ENCODE results near the gene RNF207.

Gene RNF207

DNA sequence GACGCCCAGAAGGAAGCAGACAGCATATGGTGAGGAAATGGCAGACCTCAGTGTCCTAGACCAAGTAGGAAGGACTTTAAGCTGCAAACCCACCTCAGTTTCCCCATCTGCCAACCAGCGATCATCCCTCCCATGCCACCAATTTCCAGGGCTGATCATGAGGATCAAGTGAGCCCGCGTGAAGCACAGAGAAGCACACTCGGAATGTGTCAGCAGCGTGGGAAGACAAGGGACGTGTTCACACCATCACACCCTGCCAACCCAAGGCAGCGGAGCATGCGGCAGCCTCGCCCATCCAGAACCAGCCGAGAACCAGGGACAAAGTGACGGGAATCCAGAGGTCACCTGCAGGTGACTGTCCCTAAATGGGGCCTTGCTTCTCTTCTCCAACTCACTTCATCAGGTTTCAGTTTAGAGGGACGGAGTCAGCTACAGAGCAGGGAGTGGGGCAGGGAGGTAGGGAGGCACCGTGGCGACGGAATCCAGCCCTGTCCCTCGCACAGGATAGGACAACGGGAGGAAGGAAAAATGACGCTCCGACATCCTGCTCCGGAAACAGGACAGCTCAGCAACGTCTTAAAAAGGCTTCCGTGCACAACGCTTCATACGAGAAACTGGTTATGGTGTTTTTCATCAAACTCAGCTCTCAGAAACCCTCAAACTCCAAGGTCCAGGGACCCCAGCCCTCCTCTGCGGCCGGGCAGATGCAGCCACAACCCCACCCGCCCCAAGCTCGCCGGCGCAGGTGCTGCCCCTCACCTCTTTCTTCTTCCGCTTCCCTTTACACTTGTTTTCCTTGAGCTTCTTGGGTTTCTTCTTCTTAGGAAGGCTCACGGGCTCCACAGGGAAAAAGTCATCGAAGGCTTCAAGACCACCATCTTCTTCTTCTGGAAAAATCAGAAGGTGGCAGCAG, 38.3 kb upstream of the RNF207 start:
- TF ChIP-seq GATA3 (IDR thresholded peaks at IDR 0.05; ENCODE audit: low read depth, low read length) (no peak), GATA2 (IDR thresholded peaks at IDR 0.05; ENCODE audit: low read depth, low read length) (no peak)

DNA sequence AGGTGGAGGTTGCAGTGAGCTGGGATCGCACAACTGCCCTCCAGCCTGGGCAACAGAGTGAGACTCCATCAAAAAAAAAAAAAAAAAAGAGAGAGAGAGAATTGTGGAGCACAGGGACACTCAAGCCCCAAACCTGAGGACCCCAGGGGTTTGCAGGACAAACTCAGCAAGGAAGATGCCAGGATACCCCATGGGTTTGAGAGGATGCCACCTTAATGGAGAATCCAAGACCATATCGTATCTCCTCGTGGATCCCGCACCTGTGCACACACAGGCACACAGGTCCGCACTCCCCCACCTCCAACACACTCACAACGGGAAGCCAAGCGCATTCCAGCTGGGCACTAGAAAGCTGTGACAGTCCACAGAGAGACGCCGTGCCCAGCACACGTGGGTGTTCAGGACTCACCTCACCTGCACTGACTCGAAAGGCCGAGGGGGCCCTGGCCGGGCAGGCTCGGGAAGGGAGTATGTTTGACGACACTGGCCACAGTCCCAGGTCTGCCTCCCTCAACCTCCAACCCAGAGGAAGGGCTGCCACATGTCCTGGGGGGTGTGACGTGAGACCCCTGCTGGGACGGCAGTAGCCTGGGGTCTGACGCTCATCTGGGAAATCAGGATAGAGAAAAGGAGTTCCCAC, 36.9 kb upstream of the RNF207 start:
- TF ChIP-seq GATA2 (IDR thresholded peaks at IDR 0.05; ENCODE audit: low read depth, low read length), result no peak
- TF ChIP-seq GATA3 (IDR thresholded peaks at IDR 0.05; ENCODE audit: low read depth, low read length), result no peak

DNA sequence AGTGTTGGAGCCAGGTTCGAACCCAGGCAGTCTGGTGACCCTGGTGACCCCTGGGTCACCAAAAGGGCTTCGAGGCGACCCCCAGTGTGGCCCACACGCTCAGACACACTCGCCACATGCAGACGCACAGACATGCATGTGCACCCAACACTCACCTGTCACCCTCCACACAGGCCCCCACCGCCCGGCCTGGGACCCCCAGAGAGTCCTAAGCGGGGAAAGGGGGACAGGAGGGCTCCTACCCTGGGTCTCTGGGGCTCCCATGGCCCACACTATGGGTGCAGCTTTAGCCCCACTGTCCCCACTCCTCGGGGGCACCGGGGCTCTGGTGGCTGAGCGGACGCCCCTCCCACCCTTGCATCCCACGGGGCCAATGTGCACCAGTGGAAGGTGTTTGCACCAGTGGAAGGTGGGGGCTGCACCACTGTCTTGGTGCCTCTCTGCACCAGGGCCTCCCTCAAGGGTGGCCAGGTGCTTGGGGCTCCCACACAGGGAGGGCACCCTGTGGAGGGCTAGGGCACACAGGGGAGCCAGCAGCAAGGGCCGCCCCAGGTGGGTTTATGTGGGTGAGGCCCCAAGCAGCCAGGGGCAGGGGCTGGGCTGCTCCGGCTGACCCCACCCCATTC, 35.7 kb upstream of the RNF207 start:
- TF ChIP-seq GATA3 (IDR thresholded peaks at IDR 0.05; ENCODE audit: low read depth, low read length) (no peak), GATA2 (IDR thresholded peaks at IDR 0.05; ENCODE audit: low read depth, low read length) (no peak)

DNA sequence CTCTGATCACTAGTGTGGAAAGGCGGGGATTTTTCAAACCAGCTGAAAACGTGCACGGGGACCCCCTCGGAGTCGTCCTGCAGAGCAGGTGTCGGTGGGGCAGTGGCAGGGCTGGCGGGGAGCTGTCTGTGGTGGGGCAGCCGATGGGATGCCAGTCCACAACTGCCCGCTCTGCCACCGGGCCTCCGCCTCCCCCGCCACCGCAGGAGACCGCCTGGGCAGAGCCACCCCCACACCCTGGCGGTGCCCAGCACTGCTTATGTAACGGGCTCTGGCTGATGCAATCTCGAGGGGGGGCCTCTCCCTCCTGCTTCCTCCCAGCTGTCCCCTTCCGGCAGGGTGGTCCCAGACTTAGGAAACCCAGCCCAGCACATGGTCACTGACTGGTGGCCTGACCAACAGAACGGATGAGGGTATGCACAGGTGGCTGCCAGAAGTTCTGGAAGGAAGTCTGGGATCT, 35.1 kb upstream of the RNF207 start:
- TF ChIP-seq GATA2 (IDR thresholded peaks at IDR 0.05; ENCODE audit: low read depth, low read length), result no peak
- no peak for TF ChIP-seq GATA3 (IDR thresholded peaks at IDR 0.05; ENCODE audit: low read depth, low read length)

DNA sequence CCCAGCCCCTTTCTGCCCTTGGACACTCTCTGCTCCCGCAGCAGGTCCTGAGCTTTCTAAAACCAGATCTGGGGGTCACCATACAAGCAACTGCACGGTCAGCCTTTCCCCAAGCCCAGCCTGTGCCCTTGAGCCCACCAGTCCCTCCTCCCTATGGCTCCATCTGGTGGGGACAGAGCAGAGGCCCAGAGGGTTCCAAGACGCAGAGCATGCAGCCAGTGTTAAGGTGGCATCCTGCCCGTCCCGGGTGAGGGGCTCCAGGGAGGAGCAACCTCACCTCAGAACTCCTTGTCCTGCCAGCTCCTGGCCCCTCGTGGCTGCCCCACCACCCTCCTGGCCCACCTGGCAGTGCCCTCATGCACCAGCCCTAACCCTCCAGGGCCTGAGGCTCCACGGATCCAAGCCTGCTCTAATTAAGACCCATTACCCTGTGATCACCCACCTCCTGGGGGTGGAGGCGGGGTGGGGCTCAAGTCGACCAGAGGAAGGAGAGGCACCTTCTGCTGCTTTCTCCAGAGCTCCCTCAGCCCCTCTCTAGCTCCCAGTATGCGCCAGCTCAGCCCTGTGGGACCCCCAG, 34.3 kb upstream of the RNF207 start:
- TF ChIP-seq GATA3 (IDR thresholded peaks at IDR 0.05; ENCODE audit: low read depth, low read length) (no peak), GATA2 (IDR thresholded peaks at IDR 0.05; ENCODE audit: low read depth, low read length) (no peak)

DNA sequence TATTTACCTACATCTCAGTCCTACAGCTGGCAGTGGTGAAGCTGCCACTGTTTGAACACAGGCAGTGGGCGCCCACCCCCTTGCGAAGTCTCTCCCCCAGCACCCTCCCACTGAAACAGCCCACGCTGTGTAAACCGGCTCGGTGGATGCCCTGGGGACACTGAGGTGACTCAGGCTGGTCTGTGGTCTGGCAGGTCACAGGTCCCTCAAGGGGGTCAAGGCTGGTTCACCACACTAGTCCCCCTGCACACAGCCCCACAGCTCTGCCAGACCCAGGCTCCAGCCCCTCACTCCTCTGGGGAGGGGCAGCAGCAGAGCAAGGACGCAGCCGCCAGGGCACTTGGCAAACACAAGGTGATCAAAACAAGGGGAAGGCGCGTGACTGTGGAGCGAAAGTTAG, 33.4 kb upstream of the RNF207 start:
- TF ChIP-seq GATA3 (IDR thresholded peaks at IDR 0.05; ENCODE audit: low read depth, low read length) (no peak), GATA2 (IDR thresholded peaks at IDR 0.05; ENCODE audit: low read depth, low read length) (no peak)

DNA sequence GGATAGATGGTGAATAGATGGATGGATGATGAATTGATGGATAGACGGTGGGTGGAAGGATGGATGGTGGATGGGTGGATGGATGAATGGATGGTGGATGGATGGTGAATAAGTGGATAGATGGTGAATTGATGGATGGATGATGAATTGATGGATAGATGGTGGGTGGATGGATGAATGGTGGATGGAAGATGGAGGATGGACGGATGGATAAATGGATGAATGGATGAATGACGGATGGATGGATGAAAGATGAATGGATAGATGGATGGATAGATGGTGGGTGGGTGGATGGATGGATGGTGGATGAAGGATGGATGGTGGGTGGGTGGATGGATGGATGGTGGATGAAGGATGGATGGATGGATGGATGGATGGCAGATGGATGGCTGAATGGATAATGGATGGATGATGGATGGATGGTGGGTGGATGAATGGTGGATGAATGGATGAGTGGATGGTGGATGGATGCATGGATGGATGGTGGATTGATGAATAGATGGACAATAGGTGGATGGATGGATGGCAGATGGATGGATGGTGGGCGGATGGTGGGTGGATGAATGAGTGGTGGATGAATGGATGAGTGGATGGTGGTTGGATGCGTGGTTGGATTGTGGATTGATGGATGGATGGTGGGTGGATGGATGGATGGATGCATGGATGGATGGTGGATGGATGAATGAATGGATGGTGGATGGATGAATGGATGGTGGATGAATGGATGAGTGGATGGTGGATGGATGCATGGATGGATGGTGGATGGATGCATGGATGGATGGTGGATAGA, 31.1 kb upstream of the RNF207 start:
- no peak for TF ChIP-seq GATA2 (IDR thresholded peaks at IDR 0.05; ENCODE audit: low read depth, low read length)
- TF ChIP-seq GATA3 (IDR thresholded peaks at IDR 0.05; ENCODE audit: low read depth, low read length), result no peak

DNA sequence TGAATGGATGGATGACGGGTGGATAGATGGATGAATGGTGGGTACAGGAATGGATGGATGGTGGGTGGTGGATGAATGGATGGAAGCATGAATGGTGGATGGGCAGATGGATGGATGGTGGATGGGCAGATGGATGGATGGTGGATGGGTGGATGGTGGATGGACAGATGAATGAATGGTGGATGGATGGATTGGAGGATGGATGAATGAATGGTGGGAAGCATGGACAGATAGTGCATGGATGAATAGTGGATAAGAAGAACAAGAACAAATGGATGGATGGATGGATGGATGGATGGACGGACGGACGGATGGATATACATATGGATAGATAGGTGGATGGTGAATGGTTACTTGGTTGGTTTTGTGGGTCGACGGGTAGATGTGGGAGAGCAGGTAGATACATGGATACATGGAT, 30.5 kb upstream of the RNF207 start:
- TF ChIP-seq GATA3 (IDR thresholded peaks at IDR 0.05; ENCODE audit: low read depth, low read length) (no peak), GATA2 (IDR thresholded peaks at IDR 0.05; ENCODE audit: low read depth, low read length) (no peak)

DNA sequence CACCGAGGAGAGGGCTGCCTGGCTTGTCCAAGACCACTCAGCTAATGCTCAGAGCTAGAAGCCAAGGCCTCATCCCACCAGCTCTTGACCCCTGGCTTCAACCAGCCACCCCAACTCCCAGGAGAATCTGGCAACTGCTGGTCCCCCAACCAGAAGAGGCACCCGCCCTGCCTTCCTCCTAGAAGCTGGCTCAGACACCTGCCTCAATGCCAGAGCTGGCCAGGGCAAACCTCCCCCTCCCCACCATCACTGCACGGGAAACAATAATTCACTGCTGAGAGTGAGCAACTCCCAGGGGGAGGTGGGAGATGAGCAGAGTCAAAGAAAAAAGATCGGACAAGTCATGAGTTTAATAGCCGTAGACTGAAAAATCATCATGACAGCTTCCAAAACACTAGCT, 29.1 kb upstream of the RNF207 start:
- TF ChIP-seq GATA3 (IDR thresholded peaks at IDR 0.05; ENCODE audit: low read depth, low read length) (no peak), GATA2 (IDR thresholded peaks at IDR 0.05; ENCODE audit: low read depth, low read length) (no peak)

DNA sequence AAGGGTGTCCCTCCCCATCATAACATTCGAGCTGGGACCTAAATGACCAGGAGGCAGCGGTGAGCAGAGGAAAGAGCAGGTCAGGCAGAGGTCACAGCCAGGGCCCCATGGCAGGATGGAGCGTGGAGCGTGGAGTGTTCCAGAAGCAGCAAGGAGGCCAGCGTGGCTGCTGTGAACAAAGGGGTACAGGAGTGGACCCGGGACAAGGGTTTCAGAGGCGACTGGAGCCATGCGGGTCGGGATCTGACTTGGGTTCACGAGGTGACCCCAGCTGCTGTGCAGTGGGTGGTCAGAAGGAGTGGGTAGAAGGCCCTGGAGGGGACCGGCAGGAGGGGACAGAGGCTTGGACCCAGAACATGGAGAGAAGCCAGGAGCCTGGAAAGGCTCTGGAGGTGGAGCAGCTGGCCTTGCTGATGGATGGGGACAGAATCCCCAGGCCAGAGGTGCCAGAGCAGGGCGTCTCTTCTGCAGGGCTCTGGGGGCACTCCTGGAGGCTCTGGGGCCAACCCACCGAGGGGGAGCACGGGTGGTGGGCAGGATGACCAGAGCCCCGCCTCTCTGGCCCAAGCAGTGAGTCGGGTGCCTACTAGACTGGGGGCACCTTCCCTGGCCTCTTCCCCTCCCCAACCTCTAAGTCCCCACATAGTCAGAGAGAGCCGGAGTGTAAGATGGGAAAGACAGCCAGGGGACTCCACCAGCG, 28.1 kb upstream of the RNF207 start:
- TF ChIP-seq GATA2 (IDR thresholded peaks at IDR 0.05; ENCODE audit: low read depth, low read length) (no peak), GATA3 (IDR thresholded peaks at IDR 0.05; ENCODE audit: low read depth, low read length) (no peak)

DNA sequence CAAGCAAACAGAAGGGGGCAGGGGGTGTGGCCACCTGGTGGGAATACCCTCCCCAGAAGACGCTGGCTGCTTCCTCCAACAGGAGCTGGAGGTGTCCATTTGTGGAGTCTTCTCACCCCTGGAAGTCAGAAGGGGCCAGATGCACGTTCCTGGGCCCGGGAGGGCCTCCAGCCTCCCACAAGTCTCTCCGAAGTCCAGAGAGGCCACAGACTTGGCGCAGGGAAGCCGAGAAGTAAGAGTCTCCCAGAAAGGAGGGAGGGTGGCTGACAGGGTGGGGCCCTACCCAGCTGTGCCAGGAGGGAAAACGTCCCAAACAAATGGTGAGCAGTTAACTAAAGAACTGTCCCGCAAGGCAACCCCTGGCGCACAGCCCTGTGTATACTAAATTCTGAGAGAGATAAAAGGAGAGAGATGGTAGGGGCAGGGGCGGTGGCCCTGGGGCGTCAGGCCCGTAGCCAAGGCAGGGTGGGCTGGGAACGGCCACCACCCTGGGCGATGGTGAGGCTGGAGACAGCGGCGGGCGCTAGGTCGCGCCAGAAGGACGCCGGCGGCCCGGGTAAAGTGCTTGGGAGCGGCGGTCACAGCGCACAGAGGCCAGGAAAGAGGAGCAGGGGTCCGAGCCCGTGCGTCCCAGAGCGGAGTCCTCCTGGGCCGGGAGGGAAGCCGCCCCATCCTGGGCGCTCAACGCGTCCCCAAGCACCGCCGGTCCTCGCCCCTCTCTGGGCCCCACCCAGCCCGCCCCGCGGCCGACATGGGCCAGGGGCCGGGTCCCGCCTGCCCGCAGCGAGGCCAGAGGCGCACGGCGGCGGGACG, 27.0 kb upstream of the RNF207 start:
- TF ChIP-seq GATA2 (IDR thresholded peaks at IDR 0.05; ENCODE audit: low read depth, low read length) (no peak), GATA3 (IDR thresholded peaks at IDR 0.05; ENCODE audit: low read depth, low read length) (no peak)

DNA sequence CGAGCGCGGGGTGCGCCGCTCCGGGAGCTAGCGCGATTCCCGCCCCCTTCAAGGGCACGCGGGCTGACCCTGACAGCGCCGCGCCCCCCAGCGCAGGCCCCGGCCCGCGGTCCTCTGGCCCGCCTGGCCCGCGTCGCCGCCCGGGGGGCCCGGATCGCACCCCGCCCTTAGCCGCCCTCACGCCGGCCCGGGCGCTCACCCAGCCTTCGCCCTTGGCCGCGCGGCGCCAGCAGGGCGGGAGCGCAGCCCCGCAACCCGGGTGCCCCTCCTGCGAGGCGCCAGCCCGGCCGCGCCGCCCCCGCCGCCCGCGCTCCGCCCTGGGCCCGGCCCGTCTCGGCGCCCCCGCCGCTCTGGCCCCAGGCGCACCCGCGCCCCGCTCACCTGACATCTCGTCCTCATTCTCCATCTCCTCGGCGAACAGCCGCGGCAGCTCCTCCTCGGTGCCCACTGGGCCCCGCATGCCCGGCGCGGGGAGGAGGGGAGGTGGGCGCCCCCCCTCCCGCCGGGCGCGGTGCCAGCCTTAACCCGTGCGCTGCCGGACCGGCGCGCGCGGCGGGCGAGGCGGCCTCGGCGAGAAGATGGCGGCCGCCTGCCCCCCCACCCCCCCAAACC, 26.2 kb upstream of the RNF207 start:
- no peak for TF ChIP-seq GATA2 (IDR thresholded peaks at IDR 0.05; ENCODE audit: low read depth, low read length)
- no peak for TF ChIP-seq GATA3 (IDR thresholded peaks at IDR 0.05; ENCODE audit: low read depth, low read length)
